GM06990 (cell line): ENCODE data around the gene CTDSPL2.

Experiments
- DNase-seq: peaks from one replicate; pipeline ENCODE4 v3.0.0-alpha.2; 2011; ENCODE audit not compliant: insufficient read length; ENCODE audit errors: extremely low read depth
- H3K27me3 ChIP-seq: replicated peaks from 2 replicates; pipeline ENCODE4 v1.6.0; 2011; ENCODE audit warnings: low read length; ENCODE audit not compliant: control insufficient read depth, insufficient read depth
- H3K36me3 ChIP-seq: 2 replicates; pipeline ENCODE4 v1.5.1; 2011; ENCODE audit warnings: low read length; ENCODE audit not compliant: control insufficient read depth, insufficient read depth
- H3K4me3 ChIP-seq: replicated peaks from 2 replicates; pipeline ENCODE4 v1.5.1; 2011; ENCODE audit warnings: low read depth, mild to moderate bottlenecking, control low read depth, low read length
- CTCF ChIP-seq: IDR thresholded peaks from 2 replicates; pipeline ENCODE4 v1.5.1; 2011; ENCODE audit warnings: low read length, control low read depth, mild to moderate bottlenecking, inconsistent platforms; ENCODE audit not compliant: insufficient read depth, poor library complexity, severe bottlenecking

The CTDSPL2 gene

DNA sequence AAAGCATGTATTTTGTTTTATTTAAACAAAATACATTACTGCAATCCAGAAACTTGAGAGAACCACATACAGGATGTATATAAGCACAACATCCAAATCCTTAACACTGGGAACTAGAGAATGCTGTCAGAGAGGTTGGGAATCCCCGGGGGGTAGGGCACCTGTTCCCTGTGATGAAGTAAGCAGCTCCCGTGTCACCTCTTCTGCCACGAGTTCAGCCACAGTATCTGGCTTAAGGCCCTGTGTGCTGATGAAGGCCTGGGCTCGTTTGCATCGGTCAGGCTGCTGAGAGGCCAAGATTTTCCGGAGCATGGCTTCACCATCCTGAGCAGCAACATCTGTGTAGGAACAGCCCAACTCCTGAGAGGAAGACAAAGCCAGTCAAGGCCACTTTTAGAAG lies 146.0 kb downstream of the CTDSPL2 start:
- DNase-seq: no peak
- no peak for TF ChIP-seq CTCF
- Histone ChIP-seq H3K36me3 (peaks cover 5% of the 10 kb centered on the region), H3K27me3 (no peaks in the 10 kb centered on the region), H3K4me3 (no peak overlapping the region)

DNA sequence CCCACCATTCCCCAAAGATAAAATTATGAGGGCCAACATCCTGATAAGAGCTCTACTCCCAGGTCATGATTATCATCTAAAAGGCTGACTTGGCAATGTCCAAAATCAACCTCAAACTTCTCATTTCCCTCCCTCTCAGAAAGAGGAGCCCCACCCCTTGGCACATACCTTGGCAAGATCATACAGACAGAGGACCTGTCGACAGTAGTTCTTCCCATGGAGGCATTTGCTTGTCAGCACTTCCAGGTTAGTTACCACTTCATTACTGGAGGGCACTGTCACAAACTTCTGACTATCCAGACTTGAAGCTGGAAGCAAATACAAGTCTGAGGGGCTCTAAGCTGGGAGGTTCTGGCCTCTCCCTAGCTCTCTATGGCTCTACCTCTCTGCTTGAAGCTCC lies 147.3 kb downstream of the CTDSPL2 start:
- H3K4me3 ChIP-seq: no peak overlapping the region
- no peak for DNase-seq
- H3K36me3 ChIP-seq: peaks cover 3% of the 10 kb centered on the region
- H3K27me3 ChIP-seq: no peaks in the 10 kb centered on the region
- no peak for TF ChIP-seq CTCF
